T-cell (primary cell): ENCODE measurements around the gene LYPD3. TPM values are rescaled to one million over a fixed set of nuclear protein-coding genes. Genes with fewer than 3 reads are reported as not detected.

Source experiments
- ATAC-seq, 4 experiments: fragments of 200-7000 bp in 3 of 4; fragments of 150-1000 bp in 1 of 4; cut with Tn5 transposase; replicated peaks in 1 of 4; 1 replicate in 3 of 4; 2 replicates in 1 of 4; pipeline ENCODE4 v1.10.0; 2021; ENCODE audit warnings: moderate library complexity in 3 of 4, mild to moderate bottlenecking in 2 of 4, moderate number of reproducible peaks in 1 of 4
- CTCF ChIA-PET, 2 donors: fragments of 300-600 bp; sonication (Branson Sonifier 250); formaldehyde crosslinking; loops; one replicate each; lab custom pipeline; 2022; ENCODE audit warnings: antibody characterized with exemption in 2 of 2; lab: Charles Lee
- POLR2A ChIA-PET, 2 donors: fragments of 300-600 bp; sonication (Branson Sonifier 250); formaldehyde crosslinking; loops; one replicate each; lab custom pipeline; 2022; ENCODE audit warnings: antibody characterized with exemption in 2 of 2; lab: Charles Lee
- DNase-seq, 35 experiments: peaks; one replicate each; pipeline versions ENCODE4 v3.0.0 to v3.0.0-alpha.2; 2013 to 2023
- H3K27ac ChIP-seq: one replicate; pipeline ENCODE4 v1.5.1; 2013; ENCODE audit warnings: low read length
- H3K27me3 ChIP-seq, 2 experiments: replicated peaks in 1 of 2; 1 replicate in 1 of 2; 2 replicates in 1 of 2; pipeline versions ENCODE4 v1.6.1 to v1.7.0; 2013; ENCODE audit warnings: low read length in 1 of 2, mixed read lengths in 1 of 2; ENCODE audit not compliant: control insufficient read depth in 2 of 2, insufficient read depth in 2 of 2; ENCODE audit errors: extremely low read depth in 1 of 2
- H3K36me3 ChIP-seq, 2 donors: 1 replicate in 1 of 2; 2 replicates in 1 of 2; pipeline versions ENCODE4 v1.6.1 to v1.7.0; 2013; ENCODE audit warnings: low read length in 1 of 2; ENCODE audit not compliant: control insufficient read depth in 2 of 2, insufficient read depth in 1 of 2; ENCODE audit errors: extremely low read depth in 1 of 2
- H3K4me1 ChIP-seq, 2 experiments: 1 replicate in 1 of 2; 2 replicates in 1 of 2; pipeline versions ENCODE4 v1.6.1 to v1.7.0; 2013; ENCODE audit warnings: low read length in 2 of 2, mixed read lengths in 1 of 2; ENCODE audit not compliant: insufficient read depth in 2 of 2, control insufficient read depth in 1 of 2; ENCODE audit errors: extremely low read depth in 1 of 2
- H3K4me3 ChIP-seq, 2 donors: 1 replicate in 1 of 2; 2 replicates in 1 of 2; pipeline versions ENCODE4 v1.5.1 to v1.7.0; 2013; ENCODE audit warnings: mild to moderate bottlenecking in 2 of 2, low read length in 1 of 2, moderate library complexity in 1 of 2; ENCODE audit not compliant: control insufficient read depth in 1 of 2; ENCODE audit errors: extremely low read depth in 1 of 2
- H3K9me3 ChIP-seq: 2 replicates; pipeline ENCODE4 v1.7.0; 2013
- H3K27ac Mint-ChIP-seq, 2 donors: one replicate each; pipeline ENCODE4 v1.8.0; 2020 to 2021; ENCODE audit warnings: mild to moderate bottlenecking in 2 of 2, mixed read lengths in 2 of 2
- H3K27me3 Mint-ChIP-seq, 2 donors: one replicate each; pipeline ENCODE4 v1.8.0; 2021 to 2022; ENCODE audit warnings: mixed read lengths in 2 of 2
- H3K36me3 Mint-ChIP-seq: one replicate; pipeline ENCODE4 v1.8.0; 2021; ENCODE audit warnings: mixed read lengths
- H3K4me1 Mint-ChIP-seq, 3 donors: one replicate each; pipeline ENCODE4 v1.8.0; 2020 to 2022; ENCODE audit warnings: mixed read lengths in 3 of 3, mild to moderate bottlenecking in 1 of 3
- H3K4me3 Mint-ChIP-seq, 3 donors: one replicate each; pipeline ENCODE4 v1.8.0; 2020 to 2022; ENCODE audit warnings: mild to moderate bottlenecking in 3 of 3, mixed read lengths in 3 of 3, moderate library complexity in 3 of 3
- H3K9me3 Mint-ChIP-seq, 3 donors: one replicate each; pipeline ENCODE4 v1.8.0; 2020 to 2022; ENCODE audit warnings: mixed read lengths in 3 of 3
- WGBS: methylation state at CpG from one replicate; pipeline ENCODE4 v1.1.5; 2013; ENCODE audit warnings: missing lambda C conversion rate; ENCODE audit not compliant: insufficient coverage; 5-methylcytosine and 5-hydroxymethylcytosine counted together
- total RNA-seq, 35 experiments: library from RNA in 6 of 35; stranded (reverse) in 6 of 35; fragments of 120-200 nt in 1 of 35; gene quantifications; one replicate each; pipeline versions ENCODE4 v1.2.1 to v1.2.4 and lab custom pipeline; 2013 to 2026

The LYPD3 gene
- total RNA-seq, 5 donors from 2014 or later (not counting 1 experiment from before 2014, with no cell fraction given): 2.8 to 24.0 (median 4.6) TPM

DNA sequence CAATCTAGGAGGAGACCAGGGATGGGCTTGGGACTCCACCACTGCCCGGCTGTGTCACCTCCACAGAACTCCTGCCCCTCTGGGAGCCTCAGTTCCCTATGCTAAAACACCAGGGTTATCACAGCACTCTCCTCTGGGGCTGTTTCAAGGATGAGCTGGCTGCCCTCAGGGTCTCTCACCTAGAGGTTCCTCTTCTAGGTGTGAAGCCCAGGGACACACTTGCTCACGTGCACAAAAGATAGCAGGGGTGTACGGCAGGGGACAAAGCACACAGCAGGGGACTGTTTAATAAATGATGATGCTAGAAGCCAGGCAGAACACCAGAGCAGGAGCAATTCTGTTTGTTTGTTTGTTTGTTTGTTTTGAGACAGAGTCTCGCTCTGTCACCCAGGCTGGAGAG, 16.8 kb upstream of the LYPD3 start:
- no peaks in the 10 kb centered on the region for H3K4me1 ChIP-seq
- Mint-ChIP-seq H3K27me3 (no peaks in the 10 kb centered on the region), H3K4me3 (no peak overlapping the region), H3K9me3 (no peaks in the 10 kb centered on the region), H3K4me1 (peaks cover 0 to 6% (median 0%) of the 10 kb centered on the region in 3 donors), H3K36me3 (peaks cover 30% of the 10 kb centered on the region), H3K27ac (no peak overlapping the region)
- ChIA-PET CTCF (no interaction called here), POLR2A (no interaction called here)
- H3K9me3 ChIP-seq: no peaks in the 10 kb centered on the region
- WGBS: 97% methylated on average over 3 of the region's 4 CpGs
- ATAC-seq: peak in 1 of 4 experiments; percentile 11
- H3K4me3 ChIP-seq: no peak overlapping the region
- H3K36me3 ChIP-seq: peaks cover 5 to 8% of the 10 kb centered on the region in 2 donors
- DNase-seq: no peak
- no peak overlapping the region for H3K27ac ChIP-seq
- H3K27me3 ChIP-seq: no peaks in the 10 kb centered on the region

DNA sequence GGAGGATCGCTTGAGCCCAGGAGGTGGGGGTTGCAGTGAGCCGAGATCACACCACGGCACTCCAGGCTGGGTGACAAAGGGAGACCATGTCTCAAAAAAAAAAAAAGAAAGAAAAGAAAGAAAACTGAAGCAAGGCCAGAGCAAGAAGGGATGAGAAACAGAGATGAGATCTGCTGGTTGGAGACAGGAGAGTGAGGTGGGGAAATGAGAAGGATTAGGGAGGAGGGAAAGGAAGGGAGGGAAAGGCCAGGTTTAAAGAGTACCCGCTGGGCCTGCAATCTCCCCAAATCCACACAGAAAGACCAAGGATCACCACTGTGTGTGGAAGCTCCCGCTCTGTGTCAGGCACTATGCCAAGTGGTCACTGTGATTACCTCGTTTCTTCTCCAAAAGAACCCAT, 16.3 kb upstream of the LYPD3 start:
- H3K4me1 ChIP-seq: no peaks in the 10 kb centered on the region
- peaks cover 5 to 10% of the 10 kb centered on the region in 2 donors for H3K36me3 ChIP-seq
- H3K36me3 Mint-ChIP-seq: peaks cover 30% of the 10 kb centered on the region
- no peak overlapping the region for H3K4me3 ChIP-seq
- CTCF ChIA-PET: no interaction called here
- H3K9me3 ChIP-seq: no peaks in the 10 kb centered on the region
- DNase-seq (no peak), ATAC-seq (no peak)
- WGBS: 95% methylated on average over 4 of the region's 6 CpGs
- POLR2A ChIA-PET: no interaction called here
- no peaks in the 10 kb centered on the region for H3K27me3 ChIP-seq
- H3K27ac ChIP-seq: no peak overlapping the region
- no peaks in the 10 kb centered on the region for H3K9me3 Mint-ChIP-seq
- H3K4me3 Mint-ChIP-seq: no peak overlapping the region
- no peak overlapping the region for H3K27ac Mint-ChIP-seq
- H3K4me1 Mint-ChIP-seq: peaks cover 0 to 6% (median 0%) of the 10 kb centered on the region in 3 donors
- no peaks in the 10 kb centered on the region for H3K27me3 Mint-ChIP-seq

- H3K27me3 ChIP-seq: no peaks in the 10 kb centered on the region
- no peak for ATAC-seq
- no peaks in the 10 kb centered on the region for H3K27me3 Mint-ChIP-seq
- H3K27ac ChIP-seq: no peak overlapping the region
- H3K27ac Mint-ChIP-seq: no peak overlapping the region
- H3K36me3 ChIP-seq: peaks cover 5 to 10% of the 10 kb centered on the region in 2 donors
- CTCF ChIA-PET: interaction anchor here (0.6 to 1.0 kb wide), 3 partner anchors 17 to 74 kb away, joined by 3 to 8 read pairs (median 4); no protein-coding TSS in a partner anchor
- peaks cover 27% of the 10 kb centered on the region for H3K36me3 Mint-ChIP-seq
- peaks cover under 1 to 7% of the 10 kb centered on the region in 2 experiments for H3K4me1 ChIP-seq
- no peak for DNase-seq
- H3K9me3 Mint-ChIP-seq: no peaks in the 10 kb centered on the region
- H3K9me3 ChIP-seq: no peaks in the 10 kb centered on the region
- WGBS: 100% methylated on average over 1 of the region's 3 CpGs
- H3K4me1 Mint-ChIP-seq: peaks cover 3 to 8% (median 5%) of the 10 kb centered on the region in 3 donors
- no peak overlapping the region for H3K4me3 ChIP-seq
- POLR2A ChIA-PET: interaction anchor here in 1 of 2 donors (0.6 to 0.7 kb wide), 3 partner anchors 12 to 35 kb away, joined by 3 read pairs; no protein-coding TSS in a partner anchor
- no peak overlapping the region for H3K4me3 Mint-ChIP-seq
Observed at GRCh38 chr19:43480574-43480973, 15.2 kb upstream of the LYPD3 start.

- H3K27ac ChIP-seq: no peak overlapping the region
- Mint-ChIP-seq H3K4me3 (no peak overlapping the region), H3K9me3 (no peaks in the 10 kb centered on the region), H3K27ac (no peak overlapping the region), H3K36me3 (peaks cover 30% of the 10 kb centered on the region), H3K27me3 (no peaks in the 10 kb centered on the region), H3K4me1 (peaks cover 7 to 12% (median 10%) of the 10 kb centered on the region in 3 donors)
- DNase-seq (no peak), ATAC-seq (no peak)
- H3K4me3 ChIP-seq: no peak overlapping the region
- ChIA-PET CTCF (interaction anchor here (0.6 to 1.0 kb wide), 4 partner anchors 16 to 75 kb away, joined by 3 to 12 read pairs (median 6); no protein-coding TSS in a partner anchor), POLR2A (interaction anchor here in 1 of 2 donors (0.6 to 0.7 kb wide), 3 partner anchors 13 to 35 kb away, joined by 3 read pairs; no protein-coding TSS in a partner anchor)
- H3K27me3 ChIP-seq: no peaks in the 10 kb centered on the region
- H3K9me3 ChIP-seq: no peaks in the 10 kb centered on the region
- H3K4me1 ChIP-seq: peaks cover 2 to 12% of the 10 kb centered on the region in 2 experiments
- 87% methylated on average over 3 of the region's 4 CpGs for WGBS
- peaks cover 5 to 10% of the 10 kb centered on the region in 2 donors for H3K36me3 ChIP-seq
Observed at GRCh38 chr19:43479961-43480561, 14.7 kb upstream of the LYPD3 start.

- no peak overlapping the region for H3K27ac Mint-ChIP-seq
- 96% methylated on average over 7 of the region's 15 CpGs for WGBS
- H3K36me3 ChIP-seq: peaks cover 5 to 10% of the 10 kb centered on the region in 2 donors
- no peaks in the 10 kb centered on the region for H3K9me3 ChIP-seq
- no peak overlapping the region for H3K4me3 ChIP-seq
- CTCF ChIA-PET: no interaction called here
- peaks cover 2 to 20% of the 10 kb centered on the region in 2 experiments for H3K4me1 ChIP-seq
- H3K27me3 ChIP-seq: no peaks in the 10 kb centered on the region
- H3K4me3 Mint-ChIP-seq: no peak overlapping the region
- ATAC-seq (no peak), DNase-seq (no peak)
- H3K9me3 Mint-ChIP-seq: no peaks in the 10 kb centered on the region
- no peaks in the 10 kb centered on the region for H3K27me3 Mint-ChIP-seq
- POLR2A ChIA-PET: interaction anchor here in 1 of 2 donors (0.5 kb wide), 1 partner anchor 17 kb away, joined by 3 read pairs; no protein-coding TSS in a partner anchor
- no peak overlapping the region for H3K27ac ChIP-seq
- peaks cover 30% of the 10 kb centered on the region for H3K36me3 Mint-ChIP-seq
- H3K4me1 Mint-ChIP-seq: peaks cover 10 to 17% (median 15%) of the 10 kb centered on the region in 3 donors
Observed at GRCh38 chr19:43479226-43479625, 13.8 kb upstream of the LYPD3 start.

DNA sequence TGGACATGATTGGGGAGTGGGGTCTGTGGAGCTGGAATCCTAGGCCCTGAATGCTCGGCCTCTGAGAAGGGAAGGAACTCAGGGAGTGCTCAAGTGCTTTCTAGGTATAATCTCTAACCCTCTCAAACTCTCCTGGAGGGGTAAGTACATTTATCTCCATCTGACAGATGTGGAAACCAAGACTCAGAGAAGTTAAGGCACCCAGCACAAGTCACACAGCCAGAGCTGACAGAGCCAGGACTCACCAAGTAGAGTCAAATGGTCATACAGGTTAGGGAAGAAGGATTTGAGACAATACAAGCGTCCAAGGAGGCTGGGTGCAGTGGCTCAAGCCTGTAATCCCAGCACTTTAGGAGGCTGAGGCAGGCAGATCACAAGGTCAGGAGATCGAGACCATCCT, 12.9 kb upstream of the LYPD3 start:
- DNase-seq (no peak), ATAC-seq (no peak)
- POLR2A ChIA-PET: no interaction called here
- no peak overlapping the region for H3K27ac Mint-ChIP-seq
- no peak overlapping the region for H3K4me3 Mint-ChIP-seq
- CTCF ChIA-PET: no interaction called here
- no CpG with 5 or more reads among the region's 3 CpGs for WGBS
- H3K36me3 ChIP-seq: peaks cover 5 to 10% of the 10 kb centered on the region in 2 donors
- no peaks in the 10 kb centered on the region for H3K27me3 ChIP-seq
- H3K4me3 ChIP-seq: no peak overlapping the region
- H3K9me3 ChIP-seq: no peaks in the 10 kb centered on the region
- peaks cover 2 to 21% of the 10 kb centered on the region in 2 experiments for H3K4me1 ChIP-seq
- no peak overlapping the region for H3K27ac ChIP-seq
- H3K9me3 Mint-ChIP-seq: no peaks in the 10 kb centered on the region
- H3K4me1 Mint-ChIP-seq: peaks cover 14 to 25% (median 24%) of the 10 kb centered on the region in 3 donors
- peaks cover 30% of the 10 kb centered on the region for H3K36me3 Mint-ChIP-seq
- no peaks in the 10 kb centered on the region for H3K27me3 Mint-ChIP-seq
